ENCODE measurements around the gene CAD.

CAD gene

GRCh38 chr2:27225526-27225925 lies 8.4 kb downstream of the CAD start:
- no peak for DNase-seq (ENCODE audit: low read depth)

DNA sequence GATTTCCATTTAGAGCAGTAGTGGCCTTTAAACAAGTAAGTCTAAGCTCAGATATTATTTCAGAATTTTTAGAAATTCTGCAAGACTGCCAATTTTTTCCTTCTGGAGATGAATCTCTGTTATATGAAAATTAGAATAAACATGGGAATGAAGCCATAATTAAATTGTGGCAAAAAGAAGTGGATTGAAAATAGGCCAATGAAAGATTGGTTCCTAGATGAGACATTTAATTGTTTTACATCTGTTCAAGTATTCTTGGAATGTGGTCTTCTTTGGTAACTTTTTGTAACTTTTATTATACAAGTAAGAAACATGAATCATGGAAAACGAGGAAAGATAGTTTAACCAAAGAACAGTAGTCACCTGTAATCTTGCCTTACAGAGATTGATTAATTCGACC lies 10.3 kb downstream of the CAD start:
- no peak for DNase-seq (ENCODE audit: low read depth)

GRCh38 chr2:27231921-27232320 lies 14.8 kb downstream of the CAD start:
- no peak for DNase-seq (ENCODE audit: low read depth)

GRCh38 chr2:27233341-27233740 lies 16.2 kb downstream of the CAD start:
- no peak for DNase-seq (ENCODE audit: low read depth)

GRCh38 chr2:27236136-27236535 lies 19.0 kb downstream of the CAD start:
- no peak for DNase-seq (ENCODE audit: low read depth)

DNA sequence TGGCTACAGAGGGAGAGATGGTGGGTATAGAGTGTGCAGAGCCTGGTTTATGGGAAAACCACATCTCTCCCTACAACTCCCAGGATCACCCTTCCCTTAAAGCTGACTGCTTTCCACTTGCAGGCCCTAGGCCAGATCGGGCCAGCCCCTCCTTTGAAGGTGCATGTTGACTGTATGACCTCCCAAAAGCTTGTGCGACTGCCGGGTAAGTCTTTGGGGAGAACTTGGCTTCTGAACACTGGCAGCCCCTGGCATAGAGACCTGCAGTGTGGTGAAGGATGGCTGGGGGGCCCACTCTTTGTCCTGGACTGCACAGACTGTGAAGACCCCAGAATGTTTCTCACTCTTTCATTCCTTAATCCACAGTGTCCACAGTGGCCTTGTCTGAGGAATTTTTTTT lies 19.5 kb downstream of the CAD start:
- no peak for DNase-seq (ENCODE audit: low read depth)

GRCh38 chr2:27237341-27237945 lies 20.3 kb downstream of the CAD start:
- DNase-seq (ENCODE audit: low read depth): no peak

GRCh38 chr2:27238976-27239375 lies 21.8 kb downstream of the CAD start:
- no peak for DNase-seq (ENCODE audit: low read depth)

DNA sequence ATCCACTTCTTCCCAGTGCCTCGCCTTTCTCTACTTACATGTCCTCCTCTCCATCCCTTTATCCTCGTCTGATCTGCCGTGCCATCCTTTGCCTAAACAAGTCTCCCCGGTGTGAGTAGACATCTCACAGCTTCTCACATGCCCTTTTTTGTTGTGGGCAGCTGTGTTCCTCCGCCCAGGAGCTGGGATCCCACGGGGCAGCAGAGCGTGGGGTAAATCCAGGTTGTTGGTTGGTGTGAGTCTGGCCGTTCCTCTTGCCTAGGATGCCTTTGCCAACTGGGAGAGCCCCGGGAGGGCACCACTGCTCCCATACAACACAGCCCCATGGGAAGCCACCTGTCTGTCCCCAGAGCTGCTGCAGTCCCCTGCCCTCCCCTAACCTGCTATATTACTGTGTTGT lies 23.2 kb downstream of the CAD start:
- DNase-seq (ENCODE audit: low read depth): no peak

DNA sequence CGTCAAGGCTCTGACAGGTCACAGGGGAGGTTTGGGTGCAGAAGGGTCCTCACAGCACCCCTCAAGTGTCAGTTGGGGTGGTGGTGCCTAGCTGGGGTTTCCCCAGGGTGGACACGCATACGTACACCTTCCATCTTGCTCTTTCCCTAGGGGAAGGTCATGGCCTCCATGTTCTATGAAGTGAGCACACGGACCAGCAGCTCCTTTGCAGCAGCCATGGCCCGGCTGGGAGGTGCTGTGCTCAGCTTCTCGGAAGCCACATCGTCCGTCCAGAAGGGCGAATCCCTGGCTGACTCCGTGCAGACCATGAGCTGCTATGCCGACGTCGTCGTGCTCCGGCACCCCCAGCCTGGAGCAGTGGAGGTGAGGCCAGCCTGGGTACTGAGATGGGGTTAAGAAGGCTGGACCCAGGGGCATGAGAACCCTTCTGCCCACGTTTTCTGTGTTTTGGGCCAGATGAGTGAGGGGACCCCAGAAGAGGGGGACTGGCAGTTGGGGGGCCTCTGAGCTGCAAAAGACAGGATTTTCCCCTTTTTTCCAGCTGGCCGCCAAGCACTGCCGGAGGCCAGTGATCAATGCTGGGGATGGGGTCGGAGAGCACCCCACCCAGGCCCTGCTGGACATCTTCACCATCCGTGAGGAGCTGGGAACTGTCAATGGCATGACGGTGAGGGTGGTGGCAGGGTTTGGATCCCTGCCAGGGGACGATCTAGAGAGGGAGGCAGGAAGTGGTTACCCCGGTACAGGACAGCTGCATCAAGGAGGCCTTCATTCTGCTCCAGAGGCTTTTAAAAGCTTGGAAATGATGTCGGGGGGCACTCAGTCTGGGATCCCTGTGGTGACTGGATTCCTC lies 24.8 kb downstream of the CAD start:
- DNase-seq (ENCODE audit: low read depth): no peak

DNA sequence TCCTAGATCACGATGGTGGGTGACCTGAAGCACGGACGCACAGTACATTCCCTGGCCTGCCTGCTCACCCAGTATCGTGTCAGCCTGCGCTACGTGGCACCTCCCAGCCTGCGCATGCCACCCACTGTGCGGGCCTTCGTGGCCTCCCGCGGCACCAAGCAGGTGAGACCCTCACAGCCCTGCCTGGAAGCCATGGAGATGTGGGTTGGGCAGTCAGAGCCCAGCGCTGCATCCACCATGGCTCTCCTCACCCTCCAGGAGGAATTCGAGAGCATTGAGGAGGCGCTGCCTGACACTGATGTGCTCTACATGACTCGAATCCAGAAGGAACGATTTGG lies 25.4 kb downstream of the CAD start:
- no peak for DNase-seq (ENCODE audit: low read depth)

GRCh38 chr2:27243391-27244130 lies 26.4 kb downstream of the CAD start:
- DNase-seq (ENCODE audit: low read depth): no peak

DNA sequence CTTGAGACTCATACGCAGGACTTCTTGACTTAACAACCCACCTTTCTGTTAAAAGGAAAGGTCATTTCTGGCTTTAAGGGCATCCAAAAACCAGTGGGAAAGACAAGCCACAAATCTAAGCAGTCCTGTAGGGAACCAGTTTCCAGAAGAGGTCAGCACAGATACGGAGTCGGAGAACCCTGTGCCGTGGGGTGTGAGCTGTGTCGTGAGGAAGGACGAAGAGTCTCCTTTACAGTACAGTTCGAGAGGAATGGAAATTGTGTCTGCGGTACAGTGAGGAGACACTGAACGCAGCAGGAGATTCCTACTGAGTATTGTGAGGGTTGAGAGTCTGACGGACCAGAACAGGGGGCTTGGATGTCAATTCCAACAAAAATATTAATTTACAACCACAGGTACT lies 27.9 kb downstream of the CAD start:
- DNase-seq (ENCODE audit: low read depth): no peak

DNA sequence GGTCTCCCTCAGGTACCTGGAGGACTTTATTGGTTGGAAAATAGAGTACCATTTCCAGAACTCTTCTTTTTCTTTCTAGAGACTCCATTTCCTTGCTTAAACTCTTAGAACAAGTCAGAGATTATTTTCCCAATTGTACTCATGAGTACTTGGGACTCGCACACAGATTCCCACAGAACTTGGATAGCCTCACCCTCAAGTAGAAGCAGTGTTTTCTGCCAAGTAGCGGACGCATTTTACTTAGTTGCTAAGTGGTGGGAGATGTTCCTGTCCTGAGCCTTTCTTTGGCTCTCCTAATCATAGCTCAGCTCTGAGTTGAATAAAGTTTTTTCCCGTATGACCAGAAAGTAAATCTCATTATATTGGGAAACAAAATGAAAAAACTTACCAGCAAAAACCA lies 28.5 kb downstream of the CAD start:
- DNase-seq (ENCODE audit: low read depth): no peak

GRCh38 chr2:27247893-27248292 lies 30.7 kb downstream of the CAD start:
- no peak for DNase-seq (ENCODE audit: low read depth)

DNA sequence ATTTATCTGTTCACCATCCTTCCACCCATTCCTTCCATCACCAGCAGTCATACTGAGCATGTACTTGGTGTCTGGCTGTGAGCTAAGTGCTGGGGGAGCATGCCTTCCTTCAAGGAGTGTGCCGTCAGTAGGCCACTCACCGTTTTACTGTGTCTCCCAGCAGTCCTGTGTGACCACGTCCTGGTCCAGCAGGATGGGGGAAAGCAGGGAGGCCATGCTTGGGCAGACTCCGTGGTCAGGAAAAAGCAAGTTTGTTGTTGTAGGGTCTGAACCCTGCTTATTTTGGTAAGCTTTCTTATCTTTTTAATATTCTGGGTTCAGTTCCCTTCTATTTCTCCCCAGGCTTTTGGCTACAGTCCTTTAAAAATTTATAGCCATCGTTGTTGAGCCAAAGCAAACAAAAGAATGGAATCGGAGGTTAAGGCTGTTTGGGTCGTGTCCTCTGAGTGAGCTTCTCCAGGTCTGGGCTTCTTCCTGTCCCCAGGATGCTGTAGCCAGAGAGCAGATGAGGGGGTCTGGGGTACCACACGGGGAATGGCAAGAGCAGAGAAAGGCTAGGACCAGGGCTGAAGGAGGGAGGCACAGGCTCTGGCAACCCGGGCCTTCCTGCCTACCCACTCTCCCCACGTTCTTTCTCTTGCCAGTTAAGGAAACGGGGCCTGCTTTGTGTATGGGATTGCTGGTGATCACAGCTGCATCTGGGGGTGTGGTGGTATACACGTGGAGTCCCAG lies 32.2 kb downstream of the CAD start:
- DNase-seq (ENCODE audit: low read depth): no peak

GRCh38 chr2:27249891-27250651 lies 32.9 kb downstream of the CAD start:
- DNase-seq (ENCODE audit: low read depth): peak; percentile 25

DNA sequence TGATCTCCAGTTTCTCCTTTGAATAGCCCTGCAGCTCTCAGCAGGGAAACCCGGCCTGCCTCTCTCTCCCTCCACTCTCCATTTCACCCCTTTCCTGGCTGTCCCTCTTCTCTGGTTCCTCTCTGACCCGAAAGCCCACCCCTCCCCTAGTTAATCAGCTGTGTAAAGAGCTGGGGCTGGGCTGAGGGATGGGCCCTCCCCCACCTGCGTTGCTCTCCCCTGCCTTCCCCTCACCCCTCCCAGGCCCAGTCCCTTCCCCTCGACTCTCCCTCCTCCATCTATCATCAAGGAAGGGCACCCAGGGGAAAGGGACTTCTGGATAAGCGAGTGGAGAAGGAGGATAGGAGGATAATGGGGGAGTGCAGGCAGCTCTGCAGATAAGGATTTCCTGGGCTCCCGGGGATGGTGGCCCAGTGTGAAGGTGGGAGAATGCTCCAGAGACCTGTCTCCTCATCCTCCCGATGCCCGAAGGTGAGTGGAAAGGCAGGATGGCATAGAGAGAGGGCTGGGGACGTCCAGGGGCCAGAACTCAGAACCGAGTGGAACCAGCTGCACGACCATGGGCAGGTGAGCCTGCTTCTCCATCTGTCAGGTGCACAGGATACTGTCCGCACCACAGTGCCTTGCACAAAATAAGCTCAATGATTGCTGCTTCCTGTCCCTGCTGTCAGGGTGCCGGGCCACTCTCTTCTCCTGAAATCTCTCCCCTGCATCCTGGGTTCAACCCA lies 33.6 kb downstream of the CAD start:
- no peak for DNase-seq (ENCODE audit: low read depth)

GRCh38 chr2:27251766-27252165 lies 34.6 kb downstream of the CAD start:
- no peak for DNase-seq (ENCODE audit: low read depth)

DNA sequence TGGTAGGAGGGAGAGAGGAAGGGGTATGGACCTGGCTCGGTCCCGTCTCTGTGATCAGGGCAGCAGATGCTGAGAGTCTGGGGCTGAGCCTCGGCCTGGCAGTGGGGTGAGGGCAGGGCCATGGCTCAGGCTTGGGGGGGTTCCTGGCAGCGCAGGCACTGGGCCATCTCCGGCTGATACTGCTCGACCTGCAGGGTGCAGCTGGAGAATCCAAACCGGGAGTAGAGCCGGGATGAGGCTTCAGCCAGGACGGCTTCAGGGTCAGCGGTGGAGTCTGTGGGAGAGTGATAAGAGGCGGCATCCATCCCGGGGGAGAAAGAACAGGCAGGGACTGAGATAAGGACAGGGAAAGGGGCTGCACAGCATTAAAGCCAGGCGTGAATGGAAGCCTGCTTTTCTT lies 38.0 kb downstream of the CAD start:
- DNase-seq (ENCODE audit: low read depth): no peak

DNA sequence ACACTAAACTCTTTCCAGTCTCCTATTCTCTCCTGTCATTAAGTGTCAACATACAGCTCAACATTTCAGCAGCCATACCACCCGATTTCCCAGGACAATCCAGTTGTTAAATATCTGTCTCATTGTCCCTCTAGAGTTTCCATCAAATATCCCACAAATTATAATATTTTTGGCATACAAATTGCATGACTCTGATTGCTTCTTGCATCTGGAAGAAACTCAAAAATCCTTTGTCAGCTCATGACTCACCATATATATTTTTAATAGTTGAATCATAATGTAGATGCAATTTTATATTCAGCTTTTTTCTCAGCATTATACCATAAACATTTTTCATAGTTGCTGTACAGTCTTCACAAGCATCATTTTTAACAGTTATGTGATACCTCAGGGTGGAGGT lies 38.5 kb downstream of the CAD start:
- no peak for DNase-seq (ENCODE audit: low read depth)

Measured in T follicular helper cell (primary cell).